Measurements from ENCODE around the gene NUP98. TPM values are rescaled to one million over a fixed set of nuclear protein-coding genes. Genes with fewer than 3 reads are reported as not detected.

The NUP98 gene
- total RNA-seq, 1 donor from 2014 or later, result 47.8 TPM

- Mint-ChIP-seq H3K4me1 (ENCODE audit: low read depth) (peaks cover 5% of the 10 kb centered on the region), H3K36me3 (ENCODE audit: low read depth) (peaks cover 21% of the 10 kb centered on the region), H3K9me3 (ENCODE audit: low read depth) (no peaks in the 10 kb centered on the region), H3K4me3 (ENCODE audit: unreplicated experiment) (no peak overlapping the region), H3K27ac (ENCODE audit: unreplicated experiment) (no peak overlapping the region), H3K27me3 (ENCODE audit: low read depth) (no peaks in the 10 kb centered on the region)
- TF ChIP-seq CTCF (IDR thresholded peaks at IDR 0.05), result no peak
- DNase-seq (ENCODE audit: low spot score), result no peak
Observed at GRCh38 chr11:3826721-3827120, 29.4 kb upstream of the NUP98 start.

GRCh38 chr11:3825473-3826154 lies 28.3 kb upstream of the NUP98 start:
- H3K9me3 Mint-ChIP-seq (ENCODE audit: low read depth), result no peaks in the 10 kb centered on the region
- peaks cover 18% of the 10 kb centered on the region for H3K36me3 Mint-ChIP-seq (ENCODE audit: low read depth)
- no peak overlapping the region for H3K4me3 Mint-ChIP-seq (ENCODE audit: unreplicated experiment)
- peaks cover 5% of the 10 kb centered on the region for H3K4me1 Mint-ChIP-seq (ENCODE audit: low read depth)
- H3K27ac Mint-ChIP-seq (ENCODE audit: unreplicated experiment), result no peak overlapping the region
- no peak for TF ChIP-seq CTCF (IDR thresholded peaks at IDR 0.05)
- DNase-seq (ENCODE audit: low spot score), result no peak
- no peaks in the 10 kb centered on the region for H3K27me3 Mint-ChIP-seq (ENCODE audit: low read depth)

GRCh38 chr11:3824714-3825472 lies 27.5 kb upstream of the NUP98 start:
- TF ChIP-seq CTCF (IDR thresholded peaks at IDR 0.05), result peak; percentile 70
- peaks cover 16% of the 10 kb centered on the region for H3K36me3 Mint-ChIP-seq (ENCODE audit: low read depth)
- no peak for DNase-seq (ENCODE audit: low spot score)
- H3K9me3 Mint-ChIP-seq (ENCODE audit: low read depth), result no peaks in the 10 kb centered on the region
- peaks cover 5% of the 10 kb centered on the region for H3K4me1 Mint-ChIP-seq (ENCODE audit: low read depth)
- no peaks in the 10 kb centered on the region for H3K27me3 Mint-ChIP-seq (ENCODE audit: low read depth)
- H3K27ac Mint-ChIP-seq (ENCODE audit: unreplicated experiment), result no peak overlapping the region
- H3K4me3 Mint-ChIP-seq (ENCODE audit: unreplicated experiment), result no peak overlapping the region

GRCh38 chr11:3823762-3824506 lies 26.6 kb upstream of the NUP98 start:
- Mint-ChIP-seq H3K9me3 (ENCODE audit: low read depth) (no peaks in the 10 kb centered on the region), H3K4me3 (ENCODE audit: unreplicated experiment) (no peak overlapping the region), H3K27ac (ENCODE audit: unreplicated experiment) (no peak overlapping the region), H3K27me3 (ENCODE audit: low read depth) (no peaks in the 10 kb centered on the region), H3K36me3 (ENCODE audit: low read depth) (peaks cover 16% of the 10 kb centered on the region), H3K4me1 (ENCODE audit: low read depth) (peaks cover 5% of the 10 kb centered on the region)
- no peak for TF ChIP-seq CTCF (IDR thresholded peaks at IDR 0.05)
- DNase-seq (ENCODE audit: low spot score), result no peak

GRCh38 chr11:3823303-3823702 lies 25.9 kb upstream of the NUP98 start:
- H3K9me3 Mint-ChIP-seq (ENCODE audit: low read depth), result no peaks in the 10 kb centered on the region
- DNase-seq (ENCODE audit: low spot score), result no peak
- no peak overlapping the region for H3K4me3 Mint-ChIP-seq (ENCODE audit: unreplicated experiment)
- no peak overlapping the region for H3K27ac Mint-ChIP-seq (ENCODE audit: unreplicated experiment)
- no peaks in the 10 kb centered on the region for H3K27me3 Mint-ChIP-seq (ENCODE audit: low read depth)
- TF ChIP-seq CTCF (IDR thresholded peaks at IDR 0.05), result no peak
- peaks cover 5% of the 10 kb centered on the region for H3K4me1 Mint-ChIP-seq (ENCODE audit: low read depth)
- peaks cover 16% of the 10 kb centered on the region for H3K36me3 Mint-ChIP-seq (ENCODE audit: low read depth)

Measured in chondrocyte (in vitro differentiated cells).